Measurements from ENCODE around the gene GADL1. TPM values are rescaled to one million over a fixed set of nuclear protein-coding genes. Genes with fewer than 3 reads are reported as not detected.

The GADL1 gene
- polyA plus RNA-seq, 3 donors, result 0.01 TPM; not detected in 2

GRCh38 chr3:30692498-30693130 is 201.8 kb downstream of the GADL1 start:
- WGBS, 3 donors, result 71 to 91% (median 80%) methylated on average over 3 of the region's 3 CpGs
- H3K27ac ChIP-seq (ENCODE audit: low read depth, low read length), result no peak overlapping the region

- 78 to 92% (median 89%) methylated on average over 1 of the region's 1 CpG for WGBS, 3 donors
- H3K27ac ChIP-seq (ENCODE audit: low read depth, low read length), result no peak overlapping the region
Measured at GRCh38 chr3:30691944-30692343, 202.5 kb downstream of the GADL1 start.

GRCh38 chr3:30691249-30691880 is 203.1 kb downstream of the GADL1 start:
- 69 to 74% (median 70%) methylated on average over 10 of the region's 10 CpGs for WGBS, 3 donors
- no peak overlapping the region for H3K27ac ChIP-seq (ENCODE audit: low read depth, low read length)

- no peak overlapping the region for H3K27ac ChIP-seq (ENCODE audit: low read depth, low read length)
- 77 to 82% (median 81%) methylated on average over 2 of the region's 2 CpGs for WGBS, 3 donors
Measured at GRCh38 chr3:30690199-30690598, 204.3 kb downstream of the GADL1 start.

GRCh38 chr3:30688776-30689641 is 205.5 kb downstream of the GADL1 start:
- 37 to 45% (median 45%) methylated on average over 10 of the region's 10 CpGs for WGBS, 3 donors

GRCh38 chr3:30687930-30688570 is 206.4 kb downstream of the GADL1 start:
- 82 to 90% (median 89%) methylated on average over 8 of the region's 8 CpGs for WGBS, 3 donors
- no peak overlapping the region for H3K27ac ChIP-seq (ENCODE audit: low read depth, low read length)

More at GRCh38 chr3:30688776-30689641, 205.5 kb downstream of the GADL1 start:
- peak overlapping the region; percentile 29 for H3K27ac ChIP-seq (ENCODE audit: low read depth, low read length)

- H3K27ac ChIP-seq (ENCODE audit: low read depth, low read length), result no peak overlapping the region
- WGBS, 3 donors, result 44 to 88% (median 69%) methylated on average over 2 of the region's 2 CpGs
Measured at GRCh38 chr3:30686799-30687198, 207.7 kb downstream of the GADL1 start.

- no peak overlapping the region for H3K27ac ChIP-seq (ENCODE audit: low read depth, low read length)
- 82 to 92% (median 87%) methylated on average over 2 of the region's 2 CpGs for WGBS, 3 donors
Measured at GRCh38 chr3:30686176-30686575, 208.3 kb downstream of the GADL1 start.

GRCh38 chr3:30685267-30685667 is 209.2 kb downstream of the GADL1 start:
- WGBS, 3 donors, result 59 to 88% (median 72%) methylated on average over 2 of the region's 2 CpGs
- peak overlapping the region; percentile 9 for H3K27ac ChIP-seq (ENCODE audit: low read depth, low read length)

- no peak overlapping the region for H3K27ac ChIP-seq (ENCODE audit: low read depth, low read length)
- WGBS, 3 donors, result 46 to 73% (median 47%) methylated on average over 3 of the region's 3 CpGs
Measured at GRCh38 chr3:30684356-30684755, 210.1 kb downstream of the GADL1 start.

- WGBS, 3 donors, result 84 to 87% (median 85%) methylated on average over 3 of the region's 3 CpGs
- H3K27ac ChIP-seq (ENCODE audit: low read depth, low read length), result no peak overlapping the region
Measured at GRCh38 chr3:30683769-30684168, 210.7 kb downstream of the GADL1 start.

GRCh38 chr3:30682434-30683155 is 211.9 kb downstream of the GADL1 start:
- H3K27ac ChIP-seq (ENCODE audit: low read depth, low read length), result no peak overlapping the region
- WGBS, 3 donors, result 44 to 80% (median 68%) methylated on average over 1 of the region's 1 CpG

- H3K27ac ChIP-seq (ENCODE audit: low read depth, low read length), result no peak overlapping the region
- WGBS, 3 donors, result 32 to 77% (median 37%) methylated on average over 6 of the region's 6 CpGs
Measured at GRCh38 chr3:30681649-30682211, 212.7 kb downstream of the GADL1 start.

GRCh38 chr3:30680789-30681648 is 213.4 kb downstream of the GADL1 start:
- no peak overlapping the region for H3K27ac ChIP-seq (ENCODE audit: low read depth, low read length)
- WGBS, 3 donors, result 57 to 72% (median 68%) methylated on average over 18 of the region's 18 CpGs

GRCh38 chr3:30679045-30679444 is 215.4 kb downstream of the GADL1 start:
- H3K27ac ChIP-seq (ENCODE audit: low read depth, low read length), result no peak overlapping the region

GRCh38 chr3:30677347-30677685 is 217.1 kb downstream of the GADL1 start:
- 82 to 85% (median 85%) methylated on average over 8 of the region's 8 CpGs for WGBS, 3 donors
- no peak overlapping the region for H3K27ac ChIP-seq (ENCODE audit: low read depth, low read length)

Data from adipose tissue (tissue), 3 donors.